DMS53 treated with DMSO at 0.1 percent for 48 hours (cell line): ENCODE measurements around the gene OLFML2A.

Source experiments
- DNase-seq: peaks from one replicate; lab custom pipeline; 2025; ENCODE audit not compliant: unreplicated experiment; lab: John Stamatoyannopoulos, UW

Gene OLFML2A

GRCh38 chr9:124774129-124774978 is 2.6 kb upstream of the OLFML2A start:
- peak; percentile 68 for DNase-seq

GRCh38 chr9:124776618-124776953 is 347 bp upstream of the OLFML2A start:
- DNase-seq, result peak; percentile 6

GRCh38 chr9:124778575-124779367 is 1.8 kb downstream of the OLFML2A start:
- no peak for DNase-seq

- DNase-seq, result peak; percentile 92
Measured at GRCh38 chr9:124779368-124780059, 2.6 kb downstream of the OLFML2A start.

GRCh38 chr9:124780060-124780756 is 3.3 kb downstream of the OLFML2A start:
- DNase-seq, result no peak

GRCh38 chr9:124780757-124781151 is 3.8 kb downstream of the OLFML2A start:
- DNase-seq, result no peak

- no peak for DNase-seq
Measured at GRCh38 chr9:124781967-124782660, 5.2 kb downstream of the OLFML2A start.

GRCh38 chr9:124782661-124783574 is 6.0 kb downstream of the OLFML2A start:
- no peak for DNase-seq

- DNase-seq, result no peak
Measured at GRCh38 chr9:124783830-124784229, 6.9 kb downstream of the OLFML2A start.

GRCh38 chr9:124784509-124784908 is 7.6 kb downstream of the OLFML2A start:
- no peak for DNase-seq

GRCh38 chr9:124786881-124787573 is 10.1 kb downstream of the OLFML2A start:
- DNase-seq, result no peak

GRCh38 chr9:124788542-124789217 is 11.7 kb downstream of the OLFML2A start:
- DNase-seq, result no peak

GRCh38 chr9:124789531-124789930 is 12.6 kb downstream of the OLFML2A start:
- no peak for DNase-seq

GRCh38 chr9:124790301-124790700 is 13.4 kb downstream of the OLFML2A start:
- DNase-seq, result no peak

- no peak for DNase-seq
Measured at GRCh38 chr9:124790801-124791505, 14.0 kb downstream of the OLFML2A start.

- no peak for DNase-seq
Measured at GRCh38 chr9:124792257-124793014, 15.5 kb downstream of the OLFML2A start.

- DNase-seq, result no peak
Measured at GRCh38 chr9:124793015-124793541, 16.1 kb downstream of the OLFML2A start.
